ENCODE measurements around the gene ZNF311.

DNA sequence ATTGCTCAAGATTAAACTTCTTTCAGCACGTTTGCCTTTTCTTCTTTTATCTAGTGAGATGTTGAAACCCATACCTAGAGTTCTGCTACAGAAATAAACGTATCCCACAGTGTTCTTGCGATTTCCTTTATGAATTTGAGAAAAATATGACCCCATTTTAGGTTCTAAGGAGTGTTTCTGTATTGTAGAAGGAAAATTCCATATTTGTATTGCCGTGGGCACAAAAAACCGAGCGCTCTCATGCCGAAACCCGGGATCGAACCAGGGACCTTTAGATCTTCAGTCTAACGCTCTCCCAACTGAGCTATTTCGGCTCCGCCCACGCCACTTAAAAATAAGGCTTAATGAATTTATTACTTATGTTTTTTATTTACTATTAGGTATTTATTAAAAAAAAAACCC is 23.7 kb downstream of the ZNF311 start:
- TF ChIP-seq, protein P1, sequence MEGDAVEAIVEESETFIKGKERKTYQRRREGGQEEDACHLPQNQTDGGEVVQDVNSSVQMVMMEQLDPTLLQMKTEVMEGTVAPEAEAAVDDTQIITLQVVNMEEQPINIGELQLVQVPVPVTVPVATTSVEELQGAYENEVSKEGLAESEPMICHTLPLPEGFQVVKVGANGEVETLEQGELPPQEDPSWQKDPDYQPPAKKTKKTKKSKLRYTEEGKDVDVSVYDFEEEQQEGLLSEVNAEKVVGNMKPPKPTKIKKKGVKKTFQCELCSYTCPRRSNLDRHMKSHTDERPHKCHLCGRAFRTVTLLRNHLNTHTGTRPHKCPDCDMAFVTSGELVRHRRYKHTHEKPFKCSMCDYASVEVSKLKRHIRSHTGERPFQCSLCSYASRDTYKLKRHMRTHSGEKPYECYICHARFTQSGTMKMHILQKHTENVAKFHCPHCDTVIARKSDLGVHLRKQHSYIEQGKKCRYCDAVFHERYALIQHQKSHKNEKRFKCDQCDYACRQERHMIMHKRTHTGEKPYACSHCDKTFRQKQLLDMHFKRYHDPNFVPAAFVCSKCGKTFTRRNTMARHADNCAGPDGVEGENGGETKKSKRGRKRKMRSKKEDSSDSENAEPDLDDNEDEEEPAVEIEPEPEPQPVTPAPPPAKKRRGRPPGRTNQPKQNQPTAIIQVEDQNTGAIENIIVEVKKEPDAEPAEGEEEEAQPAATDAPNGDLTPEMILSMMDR (IDR thresholded peaks at IDR 0.05), result no peak
- TF ChIP-seq POLR2A (IDR thresholded peaks at IDR 0.05), result no peak
